ENCODE measurements around the gene SVIL.
"Not testable (repeated sequence)": the region's sequence is repeated elsewhere in the genome, so short reads cannot be mapped to it uniquely, and the experiment has no call there.

The SVIL gene

GRCh38 chr10:29649561-29650551 lies 15.1 kb upstream of the SVIL start:
- DNase-seq (ENCODE audit: low read depth in 2 of 2): no peak

- no peak for DNase-seq (ENCODE audit: low read depth in 2 of 2)
These were observed 14.2 kb upstream of the SVIL start for GRCh38 chr10:29648983-29649268.

- peak; percentile 15 to 21 for DNase-seq (ENCODE audit: low read depth in 2 of 2)
These were observed 13.6 kb upstream of the SVIL start for GRCh38 chr10:29648114-29648982.

GRCh38 chr10:29647478-29647877 lies 12.7 kb upstream of the SVIL start:
- DNase-seq (ENCODE audit: low read depth in 2 of 2): no peak

DNA sequence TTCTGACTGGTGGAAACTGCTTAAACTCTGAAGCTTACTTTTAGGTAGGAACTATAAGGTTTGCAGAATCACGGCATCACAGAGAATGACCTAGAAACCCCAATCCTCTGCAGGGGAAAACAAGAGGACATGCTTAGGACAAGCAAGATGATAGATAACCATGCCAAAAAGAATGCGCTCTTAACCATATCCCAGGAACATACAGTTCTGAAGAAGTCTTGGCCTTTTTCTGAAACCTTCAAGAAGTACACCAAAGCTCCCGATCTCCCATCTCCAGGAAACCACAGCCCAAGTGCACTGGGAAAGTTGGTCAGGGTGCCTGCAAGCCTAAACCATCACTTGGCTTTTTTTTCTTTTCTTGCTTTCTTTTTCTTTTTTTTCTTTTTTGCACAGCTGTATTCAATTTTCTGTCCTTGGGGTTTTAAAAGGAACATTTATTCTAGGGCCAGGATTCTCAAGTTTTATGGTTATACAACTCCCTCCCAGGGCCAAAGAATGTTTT lies 12.2 kb upstream of the SVIL start:
- DNase-seq (ENCODE audit: low read depth in 2 of 2): no peak

GRCh38 chr10:29646238-29646902 lies 11.6 kb upstream of the SVIL start:
- no peak for DNase-seq (ENCODE audit: low read depth in 2 of 2)

DNA sequence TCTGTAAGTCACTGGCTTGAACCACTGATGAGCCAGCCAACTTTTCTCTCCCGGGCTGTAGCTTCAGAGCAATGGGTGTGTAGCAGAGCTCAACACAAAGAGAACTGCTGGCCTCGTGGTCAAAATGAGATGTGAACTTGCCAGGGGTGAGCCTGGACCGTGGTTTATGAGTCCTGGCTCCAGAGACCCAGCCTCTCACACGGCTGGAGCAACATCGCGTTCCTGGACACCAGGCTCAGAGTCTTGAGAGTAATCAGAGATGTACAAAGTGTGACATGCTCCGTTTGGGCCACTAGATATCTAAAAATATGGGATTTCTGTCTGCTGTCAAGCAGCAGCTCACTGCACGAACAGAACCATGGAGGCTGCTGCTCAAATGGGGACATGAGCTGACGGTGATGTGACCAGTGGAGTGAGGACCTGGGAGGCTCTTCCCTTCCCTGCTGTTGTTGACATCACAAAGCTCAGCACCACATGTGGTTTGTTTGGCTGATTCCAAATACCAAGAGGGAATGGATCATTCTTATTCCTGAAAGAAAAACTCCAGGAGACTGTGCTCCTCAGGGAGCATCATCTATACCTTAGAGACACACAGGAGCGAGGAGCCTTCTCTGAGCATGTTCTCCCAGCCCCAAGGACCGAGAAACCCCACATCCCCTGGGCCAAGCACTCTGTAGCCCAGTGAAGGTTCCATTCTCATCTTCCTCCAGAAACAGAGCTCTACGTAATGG lies 9.2 kb upstream of the SVIL start:
- no peak for DNase-seq (ENCODE audit: low read depth in 2 of 2)

- DNase-seq (ENCODE audit: low read depth in 2 of 2): no peak
These were observed 8.2 kb upstream of the SVIL start for GRCh38 chr10:29642990-29643389.

GRCh38 chr10:29637537-29637936 lies 2.8 kb upstream of the SVIL start:
- no peak for DNase-seq (ENCODE audit: low read depth in 2 of 2)

DNA sequence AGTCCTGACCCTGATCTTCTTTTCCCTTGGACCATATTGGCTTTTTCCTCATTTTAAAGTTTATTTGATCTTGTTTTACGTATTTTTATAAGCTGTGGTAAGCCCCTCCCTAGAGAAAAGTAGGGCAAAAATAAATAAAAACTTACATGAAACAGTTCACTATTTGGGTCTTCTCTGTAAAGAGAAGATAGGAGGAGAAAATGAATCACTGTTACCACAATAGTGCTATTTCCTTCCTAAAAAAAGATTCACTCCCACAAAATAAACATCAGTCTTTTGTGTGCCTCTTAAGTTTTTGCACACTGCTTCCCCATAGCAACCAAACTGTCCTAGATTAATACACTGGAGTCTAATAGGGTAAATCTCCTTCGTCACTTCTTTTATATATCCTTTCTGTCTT lies 1.4 kb upstream of the SVIL start:
- no peak for DNase-seq (ENCODE audit: low read depth in 2 of 2)

DNA sequence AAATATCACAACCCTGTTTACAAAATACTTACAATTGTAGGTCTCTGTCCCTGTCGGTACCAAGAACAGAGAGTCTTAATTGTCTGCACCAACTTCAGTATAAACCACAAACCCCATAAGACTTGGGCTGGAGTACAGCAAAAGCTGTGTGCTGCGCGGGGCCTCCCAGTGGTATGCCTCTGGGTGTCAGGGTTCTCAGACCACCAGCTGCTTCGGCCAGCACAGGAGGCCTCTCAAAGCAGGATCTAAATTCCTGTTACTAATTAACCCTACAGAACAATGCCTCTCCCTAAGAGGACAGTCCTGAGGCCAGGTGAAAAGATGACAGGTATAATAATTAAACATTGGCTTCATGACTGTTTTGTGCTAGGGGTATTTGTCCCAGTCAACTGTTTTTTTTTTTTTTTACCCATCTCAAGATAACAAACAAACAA lies 957 bp upstream of the SVIL start:
- no peak for DNase-seq (ENCODE audit: low read depth in 2 of 2)

GRCh38 chr10:29634105-29634504 lies 666 bp downstream of the SVIL start:
- DNase-seq (ENCODE audit: low read depth in 2 of 2): no peak

DNA sequence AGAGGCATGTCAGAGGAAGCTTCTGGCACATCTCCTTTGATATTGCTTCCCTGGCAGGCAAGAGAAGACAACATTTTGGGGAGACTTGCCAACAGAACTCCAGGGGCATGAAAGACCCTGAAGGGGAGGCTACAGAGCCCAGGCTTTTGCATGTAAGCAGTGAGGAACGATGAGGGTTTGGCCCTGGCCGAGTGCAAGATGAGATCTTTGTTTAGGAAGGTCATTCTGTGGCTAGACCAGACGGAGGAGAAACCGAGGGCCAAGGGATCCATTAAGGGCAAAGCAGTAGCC lies 3.8 kb downstream of the SVIL start:
- DNase-seq (ENCODE audit: low read depth in 2 of 2): no peak

DNA sequence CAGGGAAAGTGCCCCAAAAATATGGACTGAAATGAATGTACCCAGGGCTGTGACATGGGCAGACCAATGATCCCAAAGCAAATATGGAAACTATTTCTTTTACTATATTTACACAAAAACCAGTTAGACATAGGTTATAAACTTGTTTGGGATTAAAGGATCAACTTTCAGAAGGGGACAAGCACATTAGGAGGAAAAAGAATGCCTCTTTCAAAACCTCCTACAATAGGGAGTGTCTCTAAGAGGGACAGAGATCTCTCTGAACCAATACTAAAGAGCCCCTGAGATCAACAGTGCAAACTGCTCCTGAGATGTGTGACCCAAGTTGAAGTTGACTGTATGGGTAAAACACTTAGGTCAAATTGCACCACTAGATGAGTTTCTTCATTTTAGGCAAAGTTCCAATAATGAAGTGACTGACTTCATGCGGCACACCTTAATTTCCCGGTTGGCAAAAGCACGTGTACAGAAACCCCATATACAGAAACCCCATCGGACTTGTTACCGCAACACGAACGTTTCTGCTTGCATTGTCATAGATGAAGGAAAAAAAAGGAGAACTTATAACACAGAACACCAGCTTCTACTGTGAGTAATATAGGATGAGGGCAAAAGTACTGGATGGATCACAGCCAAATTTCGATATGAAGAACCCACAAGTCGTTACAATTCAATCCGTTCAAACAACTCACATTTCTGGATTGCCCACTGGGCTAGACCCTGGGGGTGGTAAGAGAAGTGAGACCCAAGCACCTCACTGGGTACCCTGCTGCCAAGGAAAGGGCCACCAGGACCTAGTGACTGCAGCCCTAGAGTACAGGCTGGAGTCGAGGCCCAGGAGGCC lies 4.3 kb downstream of the SVIL start:
- no peak for DNase-seq (ENCODE audit: low read depth in 2 of 2)

- no peak for DNase-seq (ENCODE audit: low read depth in 2 of 2)
These were observed 5.8 kb downstream of the SVIL start for GRCh38 chr10:29628912-29629526.

DNA sequence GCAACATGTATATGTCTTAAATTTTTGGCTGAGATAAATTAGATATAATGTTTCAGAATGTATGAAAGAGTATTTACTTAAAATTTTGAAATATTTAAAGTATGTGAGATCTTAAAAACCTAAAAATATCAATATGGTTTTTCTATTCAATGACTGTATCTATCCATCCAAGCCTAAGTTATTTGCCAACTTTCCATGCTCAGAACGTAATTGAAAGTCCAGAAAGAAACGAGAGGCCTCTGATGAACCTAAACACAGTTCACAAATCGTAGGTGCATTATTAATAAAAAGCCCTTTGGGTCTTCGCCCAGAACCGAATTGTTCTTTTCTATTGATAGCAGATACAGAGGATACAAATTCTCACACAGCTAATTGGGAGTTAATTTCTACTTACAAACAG lies 6.5 kb downstream of the SVIL start:
- no peak for DNase-seq (ENCODE audit: low read depth in 2 of 2)

- DNase-seq (ENCODE audit: low read depth in 2 of 2): no peak
These were observed 7.3 kb downstream of the SVIL start for GRCh38 chr10:29627201-29628132.

DNA sequence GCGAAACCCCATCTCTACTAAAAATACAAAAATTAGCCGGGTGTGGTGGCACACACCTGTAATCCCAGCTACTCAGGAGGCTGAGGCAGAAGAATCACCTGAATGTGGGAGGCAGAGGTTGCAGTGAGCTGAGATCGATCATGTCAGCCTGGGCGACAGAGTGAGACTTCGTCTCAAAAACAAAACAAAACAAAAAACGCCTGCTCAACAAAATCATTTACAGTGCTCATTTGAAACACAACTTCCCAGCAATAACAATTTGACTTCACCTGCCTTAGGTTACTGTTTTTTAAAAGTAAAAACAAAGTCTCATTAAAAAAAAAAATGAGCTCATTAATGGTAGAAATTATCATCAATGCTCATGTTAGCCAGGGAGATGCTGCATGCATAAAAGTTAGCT lies 10.4 kb downstream of the SVIL start:
- DNase-seq (ENCODE audit: low read depth in 2 of 2): not testable (repeated sequence)

- DNase-seq (ENCODE audit: low read depth in 2 of 2): no peak
These were observed 11.0 kb downstream of the SVIL start for GRCh38 chr10:29623797-29624196.
